Skeletal muscle satellite cell (primary cell): Measurements from ENCODE around the gene FIGN.

ENCODE experiments used
- H3K27me3 ChIP-seq: 2 replicates; pipeline ENCODE4 v1.7.0; 2013; ENCODE audit warnings: low read length; ENCODE audit not compliant: control insufficient read depth, insufficient read depth
- H3K36me3 ChIP-seq: 2 replicates; pipeline ENCODE4 v1.7.0; 2013; ENCODE audit warnings: mild to moderate bottlenecking, control low read depth, low read length; ENCODE audit not compliant: insufficient read depth
- H3K4me1 ChIP-seq: 2 replicates; pipeline ENCODE4 v1.7.0; 2013; ENCODE audit warnings: low read length; ENCODE audit not compliant: control insufficient read depth, insufficient read depth
- H3K4me2 ChIP-seq: 2 replicates; pipeline ENCODE4 v1.7.0; 2013; ENCODE audit warnings: mild to moderate bottlenecking, low read length
- H3K4me3 ChIP-seq: 2 replicates; pipeline ENCODE4 v1.7.0; 2013; ENCODE audit warnings: low read length
- H3K9ac ChIP-seq: 2 replicates; pipeline ENCODE4 v1.7.0; 2013; ENCODE audit warnings: mild to moderate bottlenecking, low read depth, low read length, moderate library complexity
- H3K9me3 ChIP-seq: replicated peaks from 2 replicates; pipeline ENCODE4 v1.7.0; 2013; ENCODE audit warnings: mild to moderate bottlenecking, control low read depth, low read length

FIGN gene

DNA sequence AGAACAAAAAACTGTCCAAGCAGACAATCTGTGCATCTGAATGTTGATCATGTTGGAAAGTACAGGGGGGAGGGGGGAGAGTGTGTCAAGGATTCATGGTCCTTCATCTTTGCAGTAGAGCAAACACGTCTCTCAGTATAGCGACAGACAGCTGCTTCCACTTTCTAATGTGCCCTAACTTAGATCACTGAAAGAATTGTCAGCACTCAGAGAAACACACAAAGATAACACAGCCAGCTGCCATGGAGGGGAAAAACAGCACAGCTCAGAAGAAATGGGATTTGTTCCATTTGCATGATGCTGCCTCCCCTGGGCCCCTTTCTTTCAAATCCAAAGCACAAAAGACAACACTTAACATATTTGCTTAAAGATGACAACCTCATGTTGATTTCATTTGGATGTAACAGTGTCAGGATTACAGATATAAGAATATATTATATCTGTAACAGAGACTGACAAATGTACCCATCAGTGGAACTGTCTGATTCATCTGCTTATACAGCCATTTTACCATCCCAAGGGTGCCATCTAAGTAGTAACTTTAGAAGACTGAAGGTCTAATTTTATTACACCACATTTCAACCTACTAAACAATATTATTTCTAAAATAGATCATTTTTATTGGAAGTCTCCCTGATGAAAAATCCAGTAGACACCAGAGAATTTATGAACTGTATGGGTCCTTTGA, 17.7 kb downstream of the FIGN start:
- Histone ChIP-seq H3K4me2 (peak overlapping the region; percentile 31), H3K27me3 (no peaks in the 10 kb centered on the region), H3K4me1 (peaks cover 4% of the 10 kb centered on the region), H3K9ac (no peak overlapping the region), H3K4me3 (peak overlapping the region; percentile 13), H3K9me3 (no peaks in the 10 kb centered on the region), H3K36me3 (no peaks in the 10 kb centered on the region)

DNA sequence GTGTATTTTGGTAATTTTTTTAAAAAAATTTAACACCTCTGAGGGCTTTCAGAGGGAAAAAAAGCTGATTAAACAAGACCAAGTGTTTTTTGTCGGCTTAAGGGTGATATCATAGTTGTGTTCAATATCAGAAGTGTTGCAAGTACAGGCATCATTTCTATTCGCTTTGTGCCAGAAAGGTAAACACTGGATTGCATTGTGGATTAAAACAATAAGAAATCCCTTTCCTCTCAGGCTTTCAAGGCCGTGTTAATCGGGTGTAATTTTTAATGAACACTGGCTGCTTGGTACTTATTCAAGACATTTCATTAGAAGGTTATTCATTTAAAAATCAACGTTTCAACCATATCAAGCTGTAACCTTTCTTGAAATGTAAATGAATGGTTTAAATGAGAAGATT, 18.3 kb downstream of the FIGN start:
- Histone ChIP-seq H3K4me2 (no peak overlapping the region), H3K9ac (no peak overlapping the region), H3K27me3 (no peaks in the 10 kb centered on the region), H3K4me1 (peaks cover 4% of the 10 kb centered on the region), H3K4me3 (no peak overlapping the region), H3K9me3 (no peaks in the 10 kb centered on the region), H3K36me3 (no peaks in the 10 kb centered on the region)

DNA sequence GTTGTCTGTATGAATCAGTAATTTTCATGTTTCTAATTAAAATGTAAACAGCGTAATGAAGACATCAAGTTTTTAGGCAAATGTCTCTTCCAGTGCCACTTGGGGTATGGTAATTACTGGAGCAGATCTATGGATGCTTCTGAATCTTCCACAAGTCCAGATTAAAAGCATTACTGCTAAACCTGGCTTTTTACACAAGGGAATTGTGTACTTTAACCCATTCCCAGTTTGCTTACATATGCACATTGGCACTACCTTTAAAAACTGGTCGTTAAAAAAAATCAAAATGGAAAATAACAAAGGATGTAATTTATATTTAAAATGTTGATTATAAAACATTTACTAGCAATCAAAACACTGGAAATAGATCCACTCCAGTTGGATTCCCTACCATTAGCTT, 19.7 kb downstream of the FIGN start:
- no peak overlapping the region for H3K9ac ChIP-seq
- no peaks in the 10 kb centered on the region for H3K9me3 ChIP-seq
- H3K4me1 ChIP-seq, result peaks cover 4% of the 10 kb centered on the region
- no peak overlapping the region for H3K4me2 ChIP-seq
- no peaks in the 10 kb centered on the region for H3K27me3 ChIP-seq
- no peaks in the 10 kb centered on the region for H3K36me3 ChIP-seq
- H3K4me3 ChIP-seq, result no peak overlapping the region

DNA sequence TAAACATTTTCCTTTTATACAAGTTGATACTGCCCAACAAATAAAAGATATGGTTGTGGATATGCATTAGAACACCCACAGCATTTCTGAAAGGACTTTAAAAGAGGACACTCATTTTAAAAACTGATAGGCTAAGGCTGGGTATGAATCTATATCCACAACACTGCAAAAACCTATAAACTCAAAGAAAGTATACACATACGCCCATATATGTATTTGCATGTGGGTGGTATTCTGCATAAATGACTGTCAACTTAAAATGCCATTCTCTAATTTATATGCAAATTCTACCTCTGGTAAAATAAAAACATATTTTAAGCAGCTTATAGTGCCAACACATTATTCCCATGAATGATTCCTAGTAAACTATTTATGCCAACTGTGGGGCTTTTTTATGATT, 20.1 kb downstream of the FIGN start:
- peaks cover 4% of the 10 kb centered on the region for H3K4me1 ChIP-seq

DNA sequence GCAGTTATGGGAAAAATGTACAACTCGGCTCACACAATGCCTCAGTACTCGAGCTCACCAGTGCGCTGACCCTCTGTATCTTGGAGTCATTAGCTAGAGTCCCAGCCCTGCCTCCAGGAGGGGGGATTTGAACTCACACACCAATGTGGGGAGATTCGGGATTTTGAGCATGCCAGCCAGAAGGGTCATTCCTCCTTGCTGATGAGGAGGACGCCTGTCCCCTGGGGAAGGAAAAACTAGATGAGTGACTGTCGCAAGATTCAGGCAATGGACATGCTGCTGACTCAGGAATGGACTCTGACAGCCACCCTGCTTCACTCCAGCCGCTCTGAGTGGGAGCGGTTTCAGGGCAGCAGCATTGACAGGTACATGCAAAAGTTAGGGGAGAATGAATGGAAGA, 20.6 kb downstream of the FIGN start:
- Histone ChIP-seq H3K4me1 (peaks cover 4% of the 10 kb centered on the region), H3K4me2 (no peak overlapping the region), H3K9ac (no peak overlapping the region), H3K4me3 (no peak overlapping the region), H3K27me3 (no peaks in the 10 kb centered on the region), H3K36me3 (no peaks in the 10 kb centered on the region), H3K9me3 (no peaks in the 10 kb centered on the region)

More for the DNA sequence above, 20.1 kb downstream of the FIGN start:
- Histone ChIP-seq H3K4me3 (no peak overlapping the region), H3K9me3 (no peaks in the 10 kb centered on the region), H3K27me3 (no peaks in the 10 kb centered on the region), H3K4me2 (no peak overlapping the region), H3K9ac (no peak overlapping the region), H3K36me3 (no peaks in the 10 kb centered on the region)

DNA sequence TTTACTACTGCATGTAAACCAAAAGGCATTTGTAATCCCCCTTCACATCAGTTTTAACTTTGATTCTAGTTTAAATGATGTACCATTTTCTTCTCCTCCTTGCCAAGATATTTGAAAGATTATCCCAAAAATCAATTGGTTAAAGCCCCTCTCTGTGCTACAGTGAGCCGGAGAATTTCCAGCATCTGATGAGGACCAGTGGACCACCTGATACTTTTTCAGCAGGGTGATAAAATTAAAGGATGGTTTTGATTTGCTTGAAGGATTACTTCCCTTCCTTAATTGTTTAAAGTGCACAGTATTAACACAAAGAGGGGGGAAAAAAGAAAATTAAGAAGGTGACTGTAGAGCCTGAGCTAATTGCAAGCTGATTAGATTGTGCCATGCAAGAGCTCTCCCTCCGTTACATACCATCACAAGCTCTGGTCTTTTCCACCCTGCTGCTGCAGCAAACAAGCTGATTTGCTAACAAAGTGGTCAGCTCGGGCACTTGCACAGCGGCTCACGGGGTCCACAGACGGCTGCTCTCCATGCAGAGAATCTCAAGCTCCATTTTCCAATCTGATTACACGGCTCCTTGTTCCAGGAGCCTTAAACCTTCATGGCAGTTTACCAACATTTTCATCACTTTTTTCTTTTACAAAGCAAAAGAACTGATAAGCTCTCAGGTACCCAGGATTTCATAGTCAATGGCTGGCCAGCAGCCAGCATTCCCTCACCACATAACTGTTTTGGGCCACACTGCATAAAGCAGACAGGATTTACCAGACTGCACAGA, 22.1 kb downstream of the FIGN start:
- Histone ChIP-seq H3K4me3 (no peak overlapping the region), H3K4me2 (no peak overlapping the region), H3K9ac (no peak overlapping the region), H3K9me3 (no peaks in the 10 kb centered on the region), H3K4me1 (peaks cover 4% of the 10 kb centered on the region), H3K27me3 (no peaks in the 10 kb centered on the region), H3K36me3 (no peaks in the 10 kb centered on the region)

DNA sequence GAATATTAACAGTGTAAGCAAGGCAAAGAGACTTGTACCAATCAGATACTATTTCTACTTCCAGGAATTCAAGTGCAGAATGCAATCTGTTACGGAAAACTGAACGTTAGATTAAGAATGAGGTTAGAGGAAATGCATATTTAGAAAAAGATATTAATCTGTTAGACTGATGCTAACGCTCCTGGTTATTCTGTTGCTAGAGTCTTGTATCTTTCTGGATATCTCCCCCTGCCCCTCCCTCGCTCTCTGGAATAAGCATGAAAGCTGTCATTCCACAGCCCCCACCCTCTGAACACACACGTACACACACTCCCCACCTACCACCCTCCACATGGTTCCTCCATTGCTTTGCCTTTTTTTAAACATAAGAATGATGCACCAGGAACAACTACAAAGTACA, 24.1 kb downstream of the FIGN start:
- Histone ChIP-seq H3K27me3 (no peaks in the 10 kb centered on the region), H3K9ac (no peak overlapping the region), H3K9me3 (no peaks in the 10 kb centered on the region), H3K4me2 (no peak overlapping the region), H3K4me1 (no peaks in the 10 kb centered on the region), H3K36me3 (no peaks in the 10 kb centered on the region), H3K4me3 (no peak overlapping the region)

DNA sequence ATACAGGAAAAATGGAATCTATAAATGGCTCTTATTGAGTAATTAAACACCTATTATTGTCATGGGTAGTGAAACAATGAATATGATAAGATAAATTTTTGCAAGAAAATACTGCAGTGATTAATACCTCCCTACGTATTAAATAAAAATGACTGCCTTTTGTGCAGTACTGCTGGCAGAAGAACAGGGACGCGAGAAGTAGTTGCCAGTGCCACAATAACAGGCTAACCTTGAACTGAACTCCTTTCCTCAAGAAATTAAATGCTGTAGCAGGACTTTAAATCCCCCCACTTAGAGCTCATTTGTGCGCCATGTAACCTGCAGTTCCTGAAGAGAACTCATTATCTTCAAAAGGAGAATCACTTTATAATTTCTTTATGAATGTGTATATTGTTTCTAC, 24.6 kb downstream of the FIGN start:
- Histone ChIP-seq H3K9me3 (no peaks in the 10 kb centered on the region), H3K27me3 (no peaks in the 10 kb centered on the region), H3K36me3 (no peaks in the 10 kb centered on the region), H3K9ac (no peak overlapping the region), H3K4me2 (no peak overlapping the region), H3K4me3 (no peak overlapping the region), H3K4me1 (no peaks in the 10 kb centered on the region)

DNA sequence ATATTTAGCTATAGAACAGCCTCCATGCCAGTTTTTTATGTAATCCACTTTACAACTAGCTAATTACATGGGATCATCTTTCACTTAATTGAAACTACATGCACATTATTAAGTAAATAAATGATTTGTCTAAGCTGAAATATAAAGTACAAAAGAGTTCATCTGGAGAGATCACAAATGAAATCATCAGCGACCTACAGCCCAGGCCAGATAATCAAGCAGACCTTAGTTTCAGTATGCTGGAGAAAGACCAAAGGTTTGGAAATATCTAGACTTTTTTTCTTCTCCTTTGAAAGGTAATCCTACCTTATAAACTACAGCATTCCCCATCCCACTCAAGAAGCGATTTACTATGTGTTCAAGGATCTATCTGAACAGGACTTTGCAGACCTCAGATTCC, 26.5 kb downstream of the FIGN start:
- Histone ChIP-seq H3K4me2 (no peak overlapping the region), H3K36me3 (no peaks in the 10 kb centered on the region), H3K27me3 (no peaks in the 10 kb centered on the region), H3K9ac (no peak overlapping the region), H3K9me3 (no peaks in the 10 kb centered on the region), H3K4me3 (no peak overlapping the region), H3K4me1 (no peaks in the 10 kb centered on the region)

DNA sequence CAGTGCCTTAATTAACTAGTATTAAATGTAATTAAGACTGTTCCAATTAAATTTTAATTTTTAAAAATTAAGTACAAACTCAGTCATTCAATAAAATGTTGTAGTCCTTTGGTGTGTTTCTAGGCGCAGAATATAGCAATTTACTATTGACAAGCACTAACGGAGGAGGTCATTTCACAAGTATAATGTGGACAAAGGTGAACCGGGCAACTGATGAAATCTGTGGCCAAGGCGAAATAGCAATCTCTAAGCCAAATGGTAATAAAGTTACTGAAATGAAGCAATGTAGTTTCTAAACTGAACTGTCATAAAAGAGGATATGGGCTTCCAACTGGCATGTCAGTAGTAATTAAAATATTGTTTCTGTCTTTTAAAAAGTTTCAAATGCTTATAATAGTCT, 27.5 kb downstream of the FIGN start:
- no peak overlapping the region for H3K9ac ChIP-seq
- H3K4me1 ChIP-seq, result no peaks in the 10 kb centered on the region
- H3K4me3 ChIP-seq, result no peak overlapping the region
- no peak overlapping the region for H3K4me2 ChIP-seq
- no peaks in the 10 kb centered on the region for H3K36me3 ChIP-seq
- H3K9me3 ChIP-seq, result no peaks in the 10 kb centered on the region
- no peaks in the 10 kb centered on the region for H3K27me3 ChIP-seq

DNA sequence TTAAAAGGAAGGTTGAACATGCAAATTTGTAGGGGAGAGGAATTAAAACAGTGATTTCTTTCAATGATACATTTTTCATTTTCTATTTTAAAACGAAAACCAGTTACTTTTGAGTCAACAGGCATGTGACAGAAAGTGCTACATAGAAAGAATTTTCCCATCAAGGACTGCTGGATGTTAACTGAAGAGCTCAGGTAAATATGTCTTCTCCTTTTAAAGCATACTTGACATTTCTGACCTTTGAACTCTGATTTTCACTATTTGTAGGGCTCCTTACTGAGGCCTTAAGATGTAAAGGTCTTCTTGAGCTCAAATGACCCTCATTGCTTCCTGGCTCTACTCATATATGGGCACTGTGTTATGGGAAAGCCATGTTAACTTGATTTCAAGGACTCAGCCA, 32.4 kb downstream of the FIGN start:
- no peaks in the 10 kb centered on the region for H3K9me3 ChIP-seq

More for the DNA sequence above, 32.4 kb downstream of the FIGN start:
- H3K36me3 ChIP-seq, result no peaks in the 10 kb centered on the region
- no peak overlapping the region for H3K4me2 ChIP-seq
- peaks cover 5% of the 10 kb centered on the region for H3K4me1 ChIP-seq
- no peak overlapping the region for H3K4me3 ChIP-seq
- H3K9ac ChIP-seq, result no peak overlapping the region
- H3K27me3 ChIP-seq, result no peaks in the 10 kb centered on the region
